K562 (cell line): ENCODE measurements around the gene ZDHHC22. TPM values are rescaled to one million over a fixed set of nuclear protein-coding genes. Genes with fewer than 3 reads are reported as not detected.

ENCODE experiments used
- POLR2H ChIP-seq: IDR thresholded peaks from 2 replicates; pipeline ENCODE4 v1.6.1; 2016; ENCODE audit warnings: missing genetic modification characterization, low read depth, mild to moderate bottlenecking, control low read depth, missing compliant biosample characterization, moderate library complexity
- TFE3 ChIP-seq: fragments of 450-650 bp; formaldehyde crosslinking; IDR thresholded peaks from 2 replicates; pipeline ENCODE4 v1.4.0; 2020; ENCODE audit warnings: mild to moderate bottlenecking, mixed read lengths
- ZNF407 ChIP-seq: fragments of 450-650 bp; IDR thresholded peaks from 2 replicates; pipeline ENCODE4 v1.6.1; 2016; ENCODE audit warnings: low read depth
- ZNF589 ChIP-seq: fragments of 200-800 bp; sonication (Bioruptor generic); IDR thresholded peaks from 2 replicates; pipeline ENCODE4 v1.6.1; 2016; ENCODE audit warnings: low read depth, missing genetic modification characterization, missing compliant biosample characterization
- polyA plus RNA-seq, 8 experiments: library from polyadenylated mRNA; depleted of rRNA in 4 of 8; stranded (reverse) in 5 of 8; unstranded in 3 of 8; fragments of >200 nt; fragmentation: Nextera tagmentation in 2 of 8; fragmentation: Illumina TruSeq in 1 of 8; extraction: Ambion mirVana in 2 of 8; extraction: Trizol in 1 of 8; gene quantifications; 2 replicates each; pipeline versions ENCODE4 v1.2.1 to v1.2.3, GENCODE V29; 2011 to 2014; ENCODE audit warnings: inconsistent platforms in 1 of 8, missing spikeins in 1 of 8
- total RNA-seq, 7 experiments: library from RNA; depleted of rRNA in 6 of 7; stranded (reverse); fragments of >200 nt in 6 of 7; fragmentation: Illumina TruSeq in 2 of 7; extraction: Trizol in 2 of 7; gene quantifications; 2 replicates each; pipeline versions ENCODE4 v1.2.1 to v1.2.3, GENCODE V29; 2011 to 2021; ENCODE audit warnings: low replicate concordance in 1 of 7

The ZDHHC22 gene
- total and polyA plus RNA-seq, 9 of the 15 experiments (the other 6 are each of a cell fraction or from before 2014, with no cell fraction given) = not detected

GRCh38 chr14:77186911-77187648, 45.5 kb upstream of the ZDHHC22 start (continued):
- TF ChIP-seq TFE3 (no peak), POLR2H (tag) (no peak), ZNF589 (CRISPR knock-in tag) (no peak), ZNF407 (no peak)
- TF ChIP-seq, all 486 proteins: peak for 0
